HG03469 (cell line): ENCODE results near the gene HAT1.
A peak's percentile ranks its signal among the peaks of the same experiment; 100 is the strongest.
"Not testable (repeated sequence)": the region's sequence is repeated elsewhere in the genome, so short reads cannot be mapped to it uniquely, and the experiment has no call there.

ENCODE experiments used
- ATAC-seq: cut with Tn5 transposase; IDR thresholded peaks from one replicate; pipeline ENCODE4 v1.9.1; 2021; ENCODE audit warnings: mild to moderate bottlenecking, moderate library complexity, moderate number of reproducible peaks; ENCODE audit not compliant: unreplicated experiment

Gene HAT1

GRCh38 chr2:171972329-171972982 lies 50.2 kb downstream of the HAT1 start:
- no peak for ATAC-seq

- ATAC-seq = no peak
Measured at GRCh38 chr2:171979103-171979502, 56.8 kb downstream of the HAT1 start.

- ATAC-seq = not testable (repeated sequence)
Measured at GRCh38 chr2:171983924-171984323, 61.7 kb downstream of the HAT1 start.

GRCh38 chr2:171985076-171985475 lies 62.8 kb downstream of the HAT1 start:
- no peak for ATAC-seq

GRCh38 chr2:171986778-171987177 lies 64.5 kb downstream of the HAT1 start:
- no peak for ATAC-seq

- no peak for ATAC-seq
Measured at GRCh38 chr2:171991027-171991426, 68.8 kb downstream of the HAT1 start.

- no peak for ATAC-seq
Measured at GRCh38 chr2:171995586-171995985, 73.3 kb downstream of the HAT1 start.

GRCh38 chr2:171996021-171996420 lies 73.8 kb downstream of the HAT1 start:
- no peak for ATAC-seq

GRCh38 chr2:171997031-171997430 lies 74.8 kb downstream of the HAT1 start:
- ATAC-seq = not testable (repeated sequence)

- no peak for ATAC-seq
Measured at GRCh38 chr2:171999161-171999560, 76.9 kb downstream of the HAT1 start.

GRCh38 chr2:171999604-172000469 lies 77.6 kb downstream of the HAT1 start, which contains the start of gene METAP1D:
Gene METAP1D, plus strand, starts transcription at chr2:171999953. Its CDS starts 17 bp downstream, at chr2:171999970.
- ATAC-seq = peak; percentile 95

- ATAC-seq = no peak
Measured at GRCh38 chr2:172000696-172001361, 78.6 kb downstream of the HAT1 start.

GRCh38 chr2:172007372-172007771 lies 85.1 kb downstream of the HAT1 start:
- no peak for ATAC-seq

GRCh38 chr2:172009823-172010222 lies 87.6 kb downstream of the HAT1 start:
- ATAC-seq = no peak

GRCh38 chr2:172011812-172012575 lies 89.7 kb downstream of the HAT1 start:
- no peak for ATAC-seq

GRCh38 chr2:172012677-172013391 lies 90.6 kb downstream of the HAT1 start:
- no peak for ATAC-seq

GRCh38 chr2:172013396-172013795 lies 91.1 kb downstream of the HAT1 start:
- ATAC-seq = peak; percentile 83

GRCh38 chr2:172021074-172021931 lies 99.0 kb downstream of the HAT1 start:
- no peak for ATAC-seq

GRCh38 chr2:172021955-172022354 lies 99.7 kb downstream of the HAT1 start:
- no peak for ATAC-seq
